Gastrocnemius medialis (tissue), 4 donors: ENCODE results near the gene LCN6. TPM values are rescaled to one million over a fixed set of nuclear protein-coding genes. Genes with fewer than 3 reads are reported as not detected.

Experiments
- ATAC-seq, 2 donors: fragments of 150-250 bp; one replicate each; pipeline ENCODE4 v1.9.1; 2016
- DNase-seq, 2 donors: peaks; one replicate each; pipeline ENCODE4 v3.0.0-alpha.2; 2019
- H3K27ac ChIP-seq, 4 donors: fragments of 200-600 bp; sonication (generic); 1 replicate in 1 of 4; 2 replicates in 3 of 4; pipeline ENCODE4 v1.5.1; 2016 to 2018; ENCODE audit warnings: mild to moderate bottlenecking in 2 of 4, moderate library complexity in 1 of 4
- H3K27me3 ChIP-seq, 3 donors: fragments of 200-600 bp; sonication (generic) in 2 of 3; 1 replicate in 1 of 3; 2 replicates in 2 of 3; pipeline versions ENCODE4 v1.5.1 to v1.6.0; 2016 to 2019; ENCODE audit warnings: mild to moderate bottlenecking in 1 of 3, moderate library complexity in 1 of 3
- H3K36me3 ChIP-seq, 2 donors: fragments of 200-600 bp; sonication (generic) in 1 of 2; one replicate each; pipeline ENCODE4 v1.5.1; 2017 to 2018
- H3K4me1 ChIP-seq, 2 donors: fragments of 200-600 bp; sonication (generic) in 1 of 2; one replicate each; pipeline ENCODE4 v1.5.1; 2016 to 2017; ENCODE audit warnings: mild to moderate bottlenecking in 2 of 2
- H3K4me3 ChIP-seq, 4 donors: fragments of 200-600 bp; sonication (generic) in 3 of 4; 1 replicate in 1 of 4; 2 replicates in 3 of 4; pipeline ENCODE4 v1.5.1; 2016 to 2019; ENCODE audit warnings: mild to moderate bottlenecking in 2 of 4
- H3K9me3 ChIP-seq, 3 donors: fragments of 200-600 bp; sonication (generic) in 2 of 3; 1 replicate in 1 of 3; 2 replicates in 2 of 3; pipeline ENCODE4 v1.5.1; 2016 to 2019
- POLR2A ChIP-seq, 2 donors: fragments of 450-650 bp; IDR thresholded peaks; one replicate each; pipeline ENCODE4 v1.6.1; 2017; ENCODE audit warnings: antibody characterized with exemption in 2 of 2, mild to moderate bottlenecking in 2 of 2, moderate library complexity in 2 of 2
- in situ Hi-C, 4 donors: fragments of 200-750 bp; cut with MboI; loops; one replicate each; pipeline versions ENCODE4 v1.15.0 to v1.8.0; 2017; ENCODE audit warnings: low sequenced_read_pairs in 4 of 4
- intact Hi-C: fragments of 100-400 bp; cut with DNase I; formaldehyde crosslinking; loops from one replicate; pipeline ENCODE4 v1.15.1; 2023; ENCODE audit warnings: low total_unique reads
- total RNA-seq, 4 donors: library from RNA; depleted of rRNA; stranded (reverse); fragments of >200 nt; gene quantifications; one replicate each; pipeline versions ENCODE4 v1.1.0 to v1.2.3, GENCODE V29; 2016
- TF ChIP-seq, protein P1 (sequence below), 5 experiments: fragments of 450-650 bp in 3 of 5; fragments of 200-600 bp in 2 of 5; sonication (generic) in 2 of 5; IDR thresholded peaks in 4 of 5; conservative IDR thresholded peaks in 1 of 5; 1 replicate in 4 of 5; 2 replicates in 1 of 5; pipeline ENCODE4 v1.5.1; 2016 to 2019; ENCODE audit warnings: antibody characterized with exemption in 5 of 5, mild to moderate bottlenecking in 3 of 5, moderate library complexity in 3 of 5

Gene LCN6
- total RNA-seq, 4 donors from 2014 or later = 2.1 to 11.7 (median 3.7) TPM

DNA sequence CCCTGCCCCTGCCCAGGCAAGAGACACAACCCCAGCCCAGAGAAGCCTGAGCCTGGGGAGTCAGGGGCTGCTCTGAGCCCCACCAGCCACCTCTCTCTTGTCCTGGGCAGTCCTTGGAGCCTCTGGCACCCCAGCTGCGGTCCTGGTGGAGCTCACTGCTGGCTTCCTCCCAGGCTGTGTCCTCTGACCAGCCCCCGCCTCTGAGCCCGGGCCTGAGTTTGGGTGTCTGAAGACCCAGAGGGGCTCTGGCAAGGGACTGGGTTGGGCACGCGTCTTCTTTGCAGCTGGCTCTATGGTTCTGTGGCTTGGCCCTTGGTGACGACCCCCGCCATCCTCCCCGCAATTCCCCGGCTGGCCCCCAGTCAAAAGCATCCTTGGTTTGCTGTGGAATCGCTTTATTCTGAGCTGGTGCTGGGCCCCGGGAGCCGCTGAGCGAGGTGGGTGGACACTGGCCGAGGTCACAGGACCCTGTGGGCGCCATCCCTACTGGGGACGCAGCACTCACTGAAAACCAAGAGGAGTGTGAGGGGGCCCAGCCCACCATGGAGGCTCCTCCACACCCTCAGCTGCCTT, 4.6 kb downstream of the LCN6 start:
- H3K27me3 ChIP-seq = peaks cover 28 to 42% (median 39%) of the 10 kb centered on the region in 3 donors

DNA sequence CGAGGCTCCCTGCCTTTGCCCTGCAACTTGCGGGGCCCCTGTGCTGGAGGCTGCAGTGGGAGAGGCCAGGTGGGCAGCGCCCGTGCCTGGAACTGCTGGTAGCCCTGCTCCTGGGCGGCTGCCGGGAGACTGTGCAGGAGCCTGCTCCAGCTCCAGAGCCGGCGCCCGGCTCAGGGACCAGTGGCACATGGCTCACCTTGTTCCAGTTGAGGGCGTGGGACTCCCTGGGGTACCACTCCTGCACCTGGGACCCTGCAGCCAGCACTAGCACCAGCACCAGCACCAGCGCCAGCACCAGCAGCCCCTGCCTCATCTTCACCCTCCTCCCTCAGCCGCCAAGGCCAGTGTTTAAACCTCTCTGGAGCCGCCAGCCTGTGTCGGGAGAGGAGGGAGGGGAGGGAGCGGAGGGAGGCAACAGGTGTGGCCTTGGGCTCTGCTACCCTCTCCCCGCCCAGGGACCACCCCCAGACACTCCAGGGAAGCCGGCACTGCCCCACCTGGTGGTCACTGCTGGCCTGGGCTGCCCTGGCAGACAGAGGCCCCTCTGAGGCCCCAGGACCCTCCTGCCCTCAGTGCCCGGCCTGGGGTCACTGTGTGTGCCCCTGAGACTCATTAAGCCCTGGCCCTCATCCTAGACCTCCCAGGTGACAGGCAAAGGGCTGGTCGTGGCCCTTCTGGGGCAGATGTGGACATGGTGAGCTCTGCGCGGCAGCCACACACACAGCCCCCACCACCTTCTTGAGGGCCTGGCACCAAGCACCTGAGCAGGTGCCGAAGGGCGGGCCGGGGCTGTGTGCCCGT, 5.5 kb downstream of the LCN6 start, which contains the start of gene LCN10:
LCN10 (minus strand) TSS at position 350 of the 801 bp plus-strand sequence; CDS start at position 313, 37 bp downstream.
- in situ Hi-C loops = no loop called here
- no peaks in the 10 kb centered on the region for H3K36me3 ChIP-seq
- ATAC-seq (no peak), DNase-seq (no peak)
- H3K27ac ChIP-seq = no peak within 1 kb of the TSS
- peaks cover 28 to 42% (median 39%) of the 10 kb centered on the region in 3 donors for H3K27me3 ChIP-seq
- intact Hi-C loops = no loop called here
- H3K4me3 ChIP-seq = peak within 1 kb of the TSS in 1 of 4 donors; percentile 25
- no peaks in the 10 kb centered on the region for H3K4me1 ChIP-seq
- no peak for TF ChIP-seq POLR2A (IDR thresholded peaks at IDR 0.05)
- TF ChIP-seq, protein P1, sequence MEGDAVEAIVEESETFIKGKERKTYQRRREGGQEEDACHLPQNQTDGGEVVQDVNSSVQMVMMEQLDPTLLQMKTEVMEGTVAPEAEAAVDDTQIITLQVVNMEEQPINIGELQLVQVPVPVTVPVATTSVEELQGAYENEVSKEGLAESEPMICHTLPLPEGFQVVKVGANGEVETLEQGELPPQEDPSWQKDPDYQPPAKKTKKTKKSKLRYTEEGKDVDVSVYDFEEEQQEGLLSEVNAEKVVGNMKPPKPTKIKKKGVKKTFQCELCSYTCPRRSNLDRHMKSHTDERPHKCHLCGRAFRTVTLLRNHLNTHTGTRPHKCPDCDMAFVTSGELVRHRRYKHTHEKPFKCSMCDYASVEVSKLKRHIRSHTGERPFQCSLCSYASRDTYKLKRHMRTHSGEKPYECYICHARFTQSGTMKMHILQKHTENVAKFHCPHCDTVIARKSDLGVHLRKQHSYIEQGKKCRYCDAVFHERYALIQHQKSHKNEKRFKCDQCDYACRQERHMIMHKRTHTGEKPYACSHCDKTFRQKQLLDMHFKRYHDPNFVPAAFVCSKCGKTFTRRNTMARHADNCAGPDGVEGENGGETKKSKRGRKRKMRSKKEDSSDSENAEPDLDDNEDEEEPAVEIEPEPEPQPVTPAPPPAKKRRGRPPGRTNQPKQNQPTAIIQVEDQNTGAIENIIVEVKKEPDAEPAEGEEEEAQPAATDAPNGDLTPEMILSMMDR (IDR thresholded peaks at IDR 0.05 in 4 of 5, conservative IDR thresholded peaks at IDR 0.05 in 1 of 5) = no peak
- no peaks in the 10 kb centered on the region for H3K9me3 ChIP-seq

More for the DNA sequence above, 4.6 kb downstream of the LCN6 start:
- Histone ChIP-seq H3K4me1 (no peaks in the 10 kb centered on the region), H3K36me3 (no peaks in the 10 kb centered on the region), H3K4me3 (no peak overlapping the region), H3K27ac (no peak overlapping the region), H3K9me3 (no peaks in the 10 kb centered on the region)
- in situ Hi-C loops = no loop called here
- ATAC-seq (no peak), DNase-seq (no peak)
- intact Hi-C loops = no loop called here
- TF ChIP-seq, protein P1 (IDR thresholded peaks at IDR 0.05 in 4 of 5, conservative IDR thresholded peaks at IDR 0.05 in 1 of 5) = no peak
- no peak for TF ChIP-seq POLR2A (IDR thresholded peaks at IDR 0.05)

DNA sequence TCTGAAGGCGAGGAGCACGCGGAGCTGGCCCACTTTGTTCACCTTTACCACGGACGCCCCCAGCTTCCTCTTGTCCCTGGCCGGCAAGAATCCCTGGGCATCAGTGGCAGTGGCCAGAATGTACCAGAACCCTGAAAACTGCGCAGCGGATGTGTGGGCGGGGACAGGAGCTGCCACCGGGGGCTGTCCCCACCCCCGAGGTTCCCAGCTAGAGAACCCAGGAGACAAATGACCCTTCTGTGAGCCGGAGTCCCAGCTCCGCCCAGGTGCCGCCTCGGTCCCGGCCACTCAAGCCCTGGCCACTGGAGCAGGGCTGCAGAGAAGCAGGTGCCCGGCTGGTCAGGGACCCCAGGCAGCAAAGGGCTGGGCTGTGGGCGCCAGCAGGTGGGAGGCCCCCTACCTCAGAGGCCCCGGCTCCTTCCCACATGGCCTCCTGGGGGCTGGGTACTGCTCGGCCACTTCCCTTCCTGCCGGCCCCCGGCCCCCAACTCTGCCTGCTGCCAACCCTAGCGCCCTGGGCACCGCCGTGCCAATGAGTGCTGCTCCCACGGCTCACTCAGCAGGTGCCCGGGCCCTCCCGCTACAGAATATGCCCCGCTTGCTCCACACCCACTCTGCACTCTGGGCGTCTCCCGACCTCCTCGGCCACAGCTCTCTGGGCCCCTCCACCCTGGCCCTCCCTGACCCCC, 6.3 kb downstream of the LCN6 start:
- Histone ChIP-seq H3K27me3 (peaks cover 28 to 42% (median 39%) of the 10 kb centered on the region in 3 donors), H3K9me3 (no peaks in the 10 kb centered on the region), H3K27ac (no peak overlapping the region), H3K36me3 (no peaks in the 10 kb centered on the region), H3K4me1 (no peaks in the 10 kb centered on the region), H3K4me3 (peak overlapping the region in 2 of 4 donors; percentile 11 to 25)
- peak in 1 of 2 donors; percentile 16 for TF ChIP-seq POLR2A (IDR thresholded peaks at IDR 0.05)
- TF ChIP-seq, protein P1 (IDR thresholded peaks at IDR 0.05 in 4 of 5, conservative IDR thresholded peaks at IDR 0.05 in 1 of 5) = no peak
- intact Hi-C loops = no loop called here
- no peak for DNase-seq
- in situ Hi-C loops = no loop called here
- no peak for ATAC-seq

DNA sequence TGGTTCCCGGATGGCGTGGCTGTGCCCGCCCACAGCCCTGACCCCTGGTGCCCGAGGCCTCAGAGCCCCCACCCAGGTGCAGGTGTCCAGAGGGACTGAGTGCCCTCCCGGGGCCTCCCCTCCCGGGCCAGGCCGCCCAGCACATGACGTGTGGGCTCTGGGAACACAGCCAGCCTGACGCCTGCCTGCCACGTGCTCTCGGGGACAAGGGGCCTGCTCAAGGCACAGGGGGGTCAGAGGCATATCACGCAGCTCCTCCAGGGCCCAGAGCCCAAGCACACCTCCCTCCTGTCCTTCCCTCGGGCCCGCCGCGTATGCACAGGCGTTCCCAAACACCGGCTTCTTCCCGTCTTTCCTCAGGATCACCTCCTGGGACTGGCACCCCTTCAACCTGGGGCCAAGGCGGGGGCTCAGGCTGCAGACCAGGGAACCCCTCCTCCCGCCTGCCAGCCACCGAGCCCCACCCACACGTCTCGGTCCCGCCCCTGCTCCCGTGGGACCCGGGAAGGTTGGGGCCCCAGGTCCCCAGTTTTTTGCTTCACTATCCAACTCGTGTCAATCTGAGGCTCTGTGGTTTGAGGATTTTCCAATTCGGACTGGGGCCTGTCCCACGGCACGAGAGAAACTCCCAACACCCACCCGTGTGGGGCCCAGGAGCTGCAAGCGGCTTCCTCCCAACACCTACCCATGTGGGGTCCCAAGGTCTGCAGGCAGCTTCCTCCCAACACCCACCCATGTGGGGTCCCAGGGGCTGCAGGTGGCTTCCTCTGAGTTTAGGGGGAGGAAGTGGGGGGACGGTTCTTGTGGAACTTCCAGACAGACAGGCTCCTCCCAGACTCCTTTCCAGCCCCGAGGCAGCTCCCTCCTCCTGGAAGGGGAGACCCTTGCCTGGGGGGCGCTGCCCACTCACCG, 7.1 kb downstream of the LCN6 start:
- DNase-seq (no peak), ATAC-seq (no peak)
- Histone ChIP-seq H3K4me1 (no peaks in the 10 kb centered on the region), H3K9me3 (no peaks in the 10 kb centered on the region), H3K27ac (no peak overlapping the region), H3K36me3 (no peaks in the 10 kb centered on the region), H3K27me3 (peaks cover 28 to 42% (median 39%) of the 10 kb centered on the region in 3 donors), H3K4me3 (peak overlapping the region in 2 of 4 donors; percentile 11 to 25)
- in situ Hi-C loops = no loop called here
- intact Hi-C loops = no loop called here
- TF ChIP-seq POLR2A (IDR thresholded peaks at IDR 0.05) = no peak
